ENCODE data around the gene SGSM2. TPM values are rescaled to one million over a fixed set of nuclear protein-coding genes. Genes with fewer than 3 reads are reported as not detected.

SGSM2 gene
- total RNA-seq, 2 donors from 2014 or later, result 20.9 to 31.4 TPM

- DNase-seq (ENCODE audit: low spot score), result no peak
- H3K4me1 ChIP-seq, result peaks cover 0 to 51% of the 10 kb centered on the region in 2 donors
- no peaks in the 10 kb centered on the region for H3K9me3 ChIP-seq
- H3K27ac ChIP-seq, result peak overlapping the region; percentile 78 to 86
- no peak for TF ChIP-seq CTCF (IDR thresholded peaks at IDR 0.05)
- H3K4me3 ChIP-seq, result no peak overlapping the region
- no peaks in the 10 kb centered on the region for H3K36me3 ChIP-seq
- H3K27me3 ChIP-seq, result no peaks in the 10 kb centered on the region
Measured at GRCh38 chr17:2406271-2406902, 69.1 kb downstream of the SGSM2 start.

GRCh38 chr17:2406903-2407790 is 69.8 kb downstream of the SGSM2 start:
- H3K36me3 ChIP-seq, result no peaks in the 10 kb centered on the region
- H3K27ac ChIP-seq, result peak overlapping the region; percentile 78 to 86
- peaks cover 0 to 52% of the 10 kb centered on the region in 2 donors for H3K4me1 ChIP-seq
- no peaks in the 10 kb centered on the region for H3K9me3 ChIP-seq
- H3K4me3 ChIP-seq, result no peak overlapping the region
- no peaks in the 10 kb centered on the region for H3K27me3 ChIP-seq
- TF ChIP-seq CTCF (IDR thresholded peaks at IDR 0.05), result no peak
- DNase-seq (ENCODE audit: low spot score), result peak; percentile 92

GRCh38 chr17:2410951-2411350 is 73.7 kb downstream of the SGSM2 start:
- DNase-seq (ENCODE audit: low spot score), result no peak
- Histone ChIP-seq H3K4me1 (peaks cover 0 to 31% of the 10 kb centered on the region in 2 donors), H3K4me3 (no peak overlapping the region), H3K27me3 (no peaks in the 10 kb centered on the region), H3K9me3 (no peaks in the 10 kb centered on the region), H3K27ac (no peak overlapping the region), H3K36me3 (no peaks in the 10 kb centered on the region)
- no peak for TF ChIP-seq CTCF (IDR thresholded peaks at IDR 0.05)

- Histone ChIP-seq H3K4me3 (no peak overlapping the region), H3K36me3 (no peaks in the 10 kb centered on the region), H3K4me1 (peaks cover 0 to 17% of the 10 kb centered on the region in 2 donors), H3K27ac (peak overlapping the region; percentile 41 to 42), H3K27me3 (no peaks in the 10 kb centered on the region), H3K9me3 (no peaks in the 10 kb centered on the region)
- no peak for DNase-seq (ENCODE audit: low spot score)
- peak in 1 of 2 donors; percentile 45 for TF ChIP-seq CTCF (IDR thresholded peaks at IDR 0.05)
Measured at GRCh38 chr17:2412561-2413021, 75.3 kb downstream of the SGSM2 start.

GRCh38 chr17:2414446-2415064 is 77.3 kb downstream of the SGSM2 start:
- no peaks in the 10 kb centered on the region for H3K9me3 ChIP-seq
- no peak overlapping the region for H3K27ac ChIP-seq
- peaks cover 0 to 30% of the 10 kb centered on the region in 2 donors for H3K4me1 ChIP-seq
- no peaks in the 10 kb centered on the region for H3K27me3 ChIP-seq
- H3K4me3 ChIP-seq, result no peak overlapping the region
- H3K36me3 ChIP-seq, result peaks cover 4% of the 10 kb centered on the region
- no peak for DNase-seq (ENCODE audit: low spot score)
- TF ChIP-seq CTCF (IDR thresholded peaks at IDR 0.05), result no peak

Data from right atrium auricular region (tissue), 2 donors.